OCI-M2 (cell line): ENCODE measurements around the gene KRTAP29-1.
"Not testable (repeated sequence)": the region's sequence is repeated elsewhere in the genome, so short reads cannot be mapped to it uniquely, and the experiment has no call there.

Experiments used
- DNase-seq: peaks from one replicate; lab custom pipeline; 2025; ENCODE audit not compliant: unreplicated experiment; lab: John Stamatoyannopoulos, UW

The KRTAP29-1 gene

GRCh38 chr17:41302981-41303380, 330 bp upstream of the KRTAP29-1 start:
- DNase-seq: no peak

DNA sequence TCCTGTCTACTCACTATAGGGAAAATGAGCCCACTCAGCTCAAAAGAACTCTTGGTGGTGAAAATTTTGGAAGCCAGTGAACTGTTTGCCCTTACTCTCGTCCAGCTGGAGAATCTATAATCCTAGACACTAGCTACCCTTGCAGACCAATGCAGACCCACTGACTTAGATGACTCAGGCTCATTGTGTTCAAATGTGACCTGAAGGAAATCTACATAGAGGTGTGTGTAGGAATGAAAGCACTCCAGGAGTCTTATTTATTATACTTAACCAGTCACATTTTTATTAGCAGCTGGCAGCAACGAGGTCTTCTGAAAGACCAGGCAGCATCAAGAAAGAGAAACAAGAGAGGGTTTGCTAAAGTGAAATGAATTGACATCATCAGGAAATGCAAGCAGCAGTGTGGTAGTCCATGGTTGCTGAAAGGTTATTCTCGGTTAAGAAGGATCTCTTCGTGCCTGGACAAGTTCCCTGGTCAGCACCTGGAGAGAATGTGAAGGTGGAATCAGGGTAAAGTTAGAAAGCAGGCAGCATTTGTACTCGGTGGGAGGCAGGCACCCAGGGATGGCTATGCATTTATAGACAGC, 1.4 kb downstream of the KRTAP29-1 start:
- DNase-seq: no peak

GRCh38 chr17:41298458-41299135, 4.1 kb downstream of the KRTAP29-1 start:
- no peak for DNase-seq

DNA sequence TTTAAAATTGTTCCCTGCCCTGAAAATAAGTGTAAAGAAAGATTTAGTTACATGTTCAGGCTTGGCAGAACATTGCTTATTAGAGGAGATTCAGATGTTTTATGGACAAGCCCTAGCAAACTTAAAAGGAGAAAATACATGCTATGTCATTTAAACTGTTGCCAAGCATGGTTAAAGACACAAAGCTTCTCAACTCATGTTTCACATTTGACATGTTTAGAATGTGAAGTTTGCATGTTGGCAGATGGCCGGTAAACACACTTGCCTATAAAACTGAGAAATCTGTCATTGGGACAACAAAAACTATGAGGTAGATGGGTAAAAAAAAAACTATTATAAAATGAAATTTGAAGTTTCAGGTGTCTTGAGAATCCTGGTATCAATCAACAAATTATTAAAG, 5.8 kb downstream of the KRTAP29-1 start:
- DNase-seq: no peak

- DNase-seq: no peak
Observed at GRCh38 chr17:41294016-41294415, 8.6 kb downstream of the KRTAP29-1 start.

DNA sequence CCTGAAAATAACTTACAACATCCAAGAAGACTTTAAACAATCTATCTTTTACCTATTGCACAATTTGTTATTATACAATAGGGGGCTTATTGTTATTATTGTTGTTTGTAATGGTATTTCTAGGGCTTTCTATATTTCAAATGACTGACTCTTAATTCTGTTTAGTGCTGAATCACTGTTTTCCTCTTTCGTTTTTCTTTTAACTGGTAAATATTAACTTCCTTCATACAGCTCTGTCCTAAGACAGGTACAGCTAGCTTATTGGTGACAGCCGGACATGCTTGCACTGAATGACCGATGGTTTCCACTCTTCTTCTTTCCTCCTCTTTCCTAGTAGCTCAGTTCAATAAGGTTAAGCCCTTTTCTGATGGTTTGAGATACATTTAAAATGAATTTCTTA, 15.6 kb downstream of the KRTAP29-1 start:
- no peak for DNase-seq

DNA sequence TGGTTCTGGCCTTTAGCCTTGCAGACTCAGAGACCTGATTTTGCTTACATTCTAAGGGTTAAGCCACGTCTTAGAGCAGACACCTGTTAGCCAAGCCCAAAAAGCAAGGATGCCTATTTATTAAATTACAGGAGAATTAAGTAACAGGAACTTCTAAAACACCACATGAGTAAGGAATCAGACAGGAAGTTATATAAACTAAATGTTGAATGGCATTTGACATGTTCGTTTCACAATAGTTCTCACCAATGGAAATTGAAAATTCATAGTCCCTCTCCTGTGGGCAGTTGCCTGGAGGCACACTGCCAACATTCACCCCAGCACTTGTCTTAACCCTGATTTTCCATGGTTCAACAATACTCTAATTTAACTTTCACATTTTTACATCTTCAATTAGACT, 18.1 kb downstream of the KRTAP29-1 start:
- DNase-seq: no peak

DNA sequence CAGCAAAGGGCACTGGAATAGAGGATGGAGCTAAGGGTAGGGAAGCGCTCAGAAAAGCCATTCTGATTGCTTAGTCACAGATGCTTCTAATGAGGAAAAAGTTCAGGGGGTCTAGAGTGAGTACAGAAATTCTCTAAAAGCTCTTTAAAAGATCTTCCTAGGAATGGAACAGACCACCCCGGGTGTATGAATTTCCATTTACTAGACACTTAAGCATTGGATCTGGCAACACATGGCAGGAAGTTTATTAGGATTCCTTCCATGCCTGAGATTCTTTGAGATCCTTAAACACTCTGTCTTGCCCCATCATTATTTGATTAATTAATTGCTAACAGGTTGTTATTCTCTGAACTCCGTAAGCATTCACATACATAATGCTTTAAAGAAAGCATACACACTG, 18.6 kb downstream of the KRTAP29-1 start:
- no peak for DNase-seq

DNA sequence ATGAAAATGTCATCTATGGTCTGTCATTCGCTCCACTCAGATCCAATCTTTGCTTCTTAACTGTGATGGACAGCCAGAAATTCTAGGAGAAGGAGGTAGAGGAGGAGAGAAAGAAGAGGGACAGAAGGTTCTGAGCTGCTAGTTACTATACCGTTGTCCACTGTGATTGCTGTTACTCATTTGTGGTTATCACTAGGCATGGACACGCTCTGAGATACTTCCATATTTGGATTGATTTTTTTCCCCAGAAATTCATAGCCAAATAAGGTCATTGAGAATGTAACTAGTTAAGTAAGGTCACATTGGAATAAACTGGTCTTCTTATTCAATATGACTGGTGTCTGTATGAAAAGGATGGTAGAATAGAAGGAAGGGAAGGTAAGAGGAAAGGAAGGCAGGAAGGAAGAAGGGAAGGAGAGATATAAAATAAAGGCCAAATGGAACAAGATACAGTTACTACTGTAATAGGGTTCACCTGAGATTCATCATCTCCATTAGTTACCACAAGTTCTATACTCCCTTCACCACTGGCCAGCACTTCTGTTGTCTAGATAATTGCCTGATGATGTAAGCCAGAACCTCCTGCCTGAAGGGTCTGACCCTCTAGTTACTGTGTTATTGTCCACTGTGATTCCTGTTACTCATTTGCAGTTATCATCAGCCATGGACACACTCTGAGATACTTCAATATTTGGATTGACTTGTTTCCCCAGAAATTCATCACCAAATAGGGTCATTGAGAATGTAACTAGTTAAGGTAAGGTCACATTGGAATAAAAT, 24.3 kb downstream of the KRTAP29-1 start:
- no peak for DNase-seq

DNA sequence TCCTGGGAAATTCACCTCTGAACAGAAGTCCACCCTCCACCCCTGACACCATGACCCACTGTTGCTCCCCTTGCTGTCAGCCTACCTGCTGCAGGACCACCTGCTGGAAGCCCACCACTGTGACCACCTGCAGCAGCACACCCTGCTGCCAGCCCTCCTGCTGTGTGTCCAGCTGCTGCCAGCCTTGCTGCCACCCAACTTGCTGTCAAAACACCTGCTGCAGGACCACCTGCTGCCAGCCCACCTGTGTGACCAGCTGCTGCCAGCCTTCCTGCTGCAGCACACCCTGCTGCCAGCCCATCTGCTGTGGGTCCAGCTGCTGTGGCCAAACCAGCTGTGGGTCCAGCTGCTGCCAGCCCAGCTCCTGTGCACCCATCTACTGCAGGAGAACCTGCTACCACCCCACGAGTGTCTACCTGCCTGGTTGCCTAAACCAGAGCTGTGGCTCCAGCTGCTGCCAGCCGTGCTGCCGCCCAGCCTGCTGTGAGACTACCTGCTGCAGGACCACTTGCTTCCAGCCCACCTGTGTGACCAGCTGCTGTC, 26.9 kb downstream of the KRTAP29-1 start, which contains the start of gene KRTAP9-7:
Gene KRTAP9-7, plus strand, starts transcription at position 51 of the 543 bp plus-strand sequence. Its CDS starts 0 bp downstream, at position 51.
- DNase-seq: not testable (repeated sequence)

DNA sequence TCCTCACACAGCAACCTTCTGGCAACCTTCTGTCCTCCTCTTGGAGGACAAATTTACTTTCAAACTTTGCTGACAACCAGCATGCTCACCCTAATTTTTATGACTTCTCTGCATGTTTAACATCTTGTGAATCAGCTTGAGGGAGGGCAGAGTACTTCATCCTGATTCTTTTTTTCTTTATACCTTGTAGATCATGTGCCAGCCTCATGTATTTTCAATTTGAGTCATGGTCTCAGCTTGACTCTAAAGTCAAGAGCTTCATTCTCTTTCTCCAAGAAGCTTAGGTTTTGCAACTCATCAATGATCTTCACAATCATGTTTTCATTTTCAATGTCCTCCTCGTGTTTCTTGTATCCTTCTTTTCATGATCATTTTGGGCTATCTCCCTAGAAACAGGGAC, 30.8 kb downstream of the KRTAP29-1 start:
- DNase-seq: no peak

GRCh38 chr17:41271323-41271722, 31.3 kb downstream of the KRTAP29-1 start:
- DNase-seq: not testable (repeated sequence)

DNA sequence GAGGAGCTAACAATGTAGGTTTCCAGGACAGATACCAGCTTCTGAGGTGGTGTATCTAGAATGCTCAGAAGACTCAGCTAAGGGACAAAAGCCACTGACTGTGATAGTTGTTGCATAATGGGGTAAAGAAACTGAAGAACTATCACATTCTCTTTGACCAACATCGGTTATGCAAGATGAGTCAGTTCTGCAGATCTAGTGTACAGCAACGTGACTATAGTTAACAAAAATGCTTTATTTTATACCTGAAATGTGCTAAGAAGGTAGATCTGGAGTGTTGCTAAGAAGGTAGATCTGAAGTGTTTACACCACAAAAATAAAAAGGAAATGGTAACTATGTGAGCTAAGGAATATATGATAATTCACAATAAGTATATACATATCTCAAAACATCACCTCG, 34.9 kb downstream of the KRTAP29-1 start:
- DNase-seq: no peak

- no peak for DNase-seq
Observed at GRCh38 chr17:41265078-41265477, 37.6 kb downstream of the KRTAP29-1 start, which contains the start of gene KRTAP9-6. KRTAP9-6 (plus strand) TSS chr17:41265378; CDS start chr17:41265378, 0 bp downstream.

- no peak for DNase-seq
Observed at GRCh38 chr17:41264599-41264998, 38.1 kb downstream of the KRTAP29-1 start.

DNA sequence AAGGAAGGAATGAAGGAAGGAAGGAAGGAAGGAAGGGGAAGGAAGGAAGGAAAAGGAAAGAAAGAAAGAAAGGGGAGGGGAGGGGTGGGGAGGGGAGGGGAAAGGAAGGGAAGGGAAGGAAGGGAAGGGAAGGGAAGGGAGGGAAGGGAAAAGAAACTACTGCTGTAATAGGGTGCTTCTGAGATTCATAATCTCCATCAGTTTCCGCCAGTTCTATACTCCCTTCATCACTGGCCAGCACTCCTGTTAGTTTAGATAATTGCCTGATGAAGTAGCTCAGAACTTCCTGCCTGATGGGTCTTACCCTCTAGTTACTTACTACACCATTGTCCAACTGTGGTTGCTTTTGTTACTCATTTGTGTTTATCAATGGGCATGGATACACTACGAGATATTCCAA, 39.4 kb downstream of the KRTAP29-1 start:
- no peak for DNase-seq

GRCh38 chr17:41258406-41258805, 44.2 kb downstream of the KRTAP29-1 start:
- DNase-seq: no peak

- DNase-seq: no peak
Observed at GRCh38 chr17:41256291-41256685, 46.4 kb downstream of the KRTAP29-1 start.

GRCh38 chr17:41255381-41256290, 47.0 kb downstream of the KRTAP29-1 start, which contains the start of gene KRTAP9-9:
KRTAP9-9 (plus strand) TSS chr17:41255384.
- not testable (repeated sequence) for DNase-seq

DNA sequence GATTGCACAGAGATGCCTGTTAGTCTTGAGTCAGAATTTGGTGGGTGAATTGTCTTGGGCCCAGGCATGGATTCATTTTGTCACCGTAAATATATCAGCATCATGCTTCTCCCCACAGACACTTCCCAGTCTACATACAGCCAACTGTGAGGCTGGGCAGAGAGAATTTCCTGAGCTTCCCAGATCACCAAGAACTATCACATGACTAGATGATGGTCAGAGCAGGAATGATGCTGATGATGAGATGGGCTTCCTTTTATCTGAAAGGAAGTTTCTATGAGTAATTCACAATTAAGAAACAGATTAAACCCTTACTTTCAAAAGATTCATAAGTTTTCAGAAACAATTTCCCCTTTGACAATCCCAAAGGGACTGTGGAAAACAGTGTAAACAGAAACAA, 47.8 kb downstream of the KRTAP29-1 start:
- DNase-seq: no peak
